Activated naive CD4-positive, alpha-beta T cell treated with anti-CD3 and anti-CD28 coated beads, Interleukin-2, amount 10 ng/mL, durations not matched to agents 7 days and 5 days (primary cell): Measurements from ENCODE around the gene PIAS3.
"Not testable (repeated sequence)": the region's sequence is repeated elsewhere in the genome, so short reads cannot be mapped to it uniquely, and the experiment has no call there.

ENCODE experiments used
- CTCF ChIA-PET: fragments of 350-600 bp; sonication (Branson Sonifier 250); formaldehyde crosslinking; loops from one replicate; lab custom pipeline; 2021; ENCODE audit warnings: antibody characterized with exemption; lab: Charles Lee
- DNase-seq: peaks from one replicate; pipeline ENCODE4 v3.0.0-alpha.2; 2020
- H3K27ac Mint-ChIP-seq: one replicate; pipeline ENCODE4 v1.8.0; 2021; ENCODE audit warnings: mild to moderate bottlenecking, moderate library complexity, mixed read lengths
- H3K27me3 Mint-ChIP-seq: one replicate; pipeline ENCODE4 v1.8.0; 2021; ENCODE audit warnings: mild to moderate bottlenecking, mixed read lengths
- H3K36me3 Mint-ChIP-seq: one replicate; pipeline ENCODE4 v1.8.0; 2021; ENCODE audit warnings: mixed read lengths
- H3K4me1 Mint-ChIP-seq: one replicate; pipeline ENCODE4 v1.8.0; 2021; ENCODE audit warnings: mixed read lengths
- H3K4me3 Mint-ChIP-seq: one replicate; pipeline ENCODE4 v1.8.0; 2021; ENCODE audit warnings: mild to moderate bottlenecking, moderate library complexity, mixed read lengths
- H3K9me3 Mint-ChIP-seq: one replicate; pipeline ENCODE4 v1.8.0; 2021; ENCODE audit warnings: mixed read lengths

PIAS3 gene

DNA sequence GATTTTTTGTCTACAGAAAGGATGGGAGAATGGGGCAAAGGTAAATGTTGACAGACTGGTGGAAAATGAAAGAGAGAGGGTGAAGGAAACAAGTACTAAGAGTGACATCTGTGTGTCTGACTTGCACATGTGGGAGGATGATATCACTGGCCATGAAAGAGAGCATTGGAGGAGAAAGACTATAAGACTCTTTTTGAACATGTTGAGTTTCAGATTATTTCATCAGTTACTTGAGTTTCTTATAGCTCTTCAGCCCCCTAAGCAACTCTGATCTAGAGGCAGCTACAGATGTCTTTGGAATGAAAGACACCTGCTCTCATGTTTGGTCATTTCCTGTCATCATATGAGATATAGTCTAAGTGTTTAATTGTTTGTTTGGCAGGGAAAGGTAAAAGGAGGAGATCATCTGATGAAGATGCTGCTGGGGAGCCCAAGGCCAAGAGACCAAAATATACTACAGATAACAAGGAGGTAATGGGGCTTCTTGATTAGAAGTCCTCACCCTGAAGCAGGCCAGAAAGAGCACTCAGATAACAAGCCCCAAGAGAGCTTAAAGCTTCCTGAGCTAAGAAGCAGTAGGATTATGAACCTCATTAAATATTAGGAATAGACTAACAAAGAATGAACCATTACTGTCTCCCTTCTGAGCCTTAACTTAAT lies 30.4 kb downstream of the PIAS3 start:
- peaks cover 35% of the 10 kb centered on the region for H3K4me1 Mint-ChIP-seq
- H3K9me3 Mint-ChIP-seq = no peaks in the 10 kb centered on the region
- peaks cover 56% of the 10 kb centered on the region for H3K36me3 Mint-ChIP-seq
- DNase-seq = no peak
- CTCF ChIA-PET = interaction anchor here (6.3 kb wide), 1 partner anchor 18 kb away, joined by 59 read pairs; the partner anchor contains the start of gene NUDT17
- no peak overlapping the region for H3K27ac Mint-ChIP-seq
- no peaks in the 10 kb centered on the region for H3K27me3 Mint-ChIP-seq
- H3K4me3 Mint-ChIP-seq = no peak overlapping the region

DNA sequence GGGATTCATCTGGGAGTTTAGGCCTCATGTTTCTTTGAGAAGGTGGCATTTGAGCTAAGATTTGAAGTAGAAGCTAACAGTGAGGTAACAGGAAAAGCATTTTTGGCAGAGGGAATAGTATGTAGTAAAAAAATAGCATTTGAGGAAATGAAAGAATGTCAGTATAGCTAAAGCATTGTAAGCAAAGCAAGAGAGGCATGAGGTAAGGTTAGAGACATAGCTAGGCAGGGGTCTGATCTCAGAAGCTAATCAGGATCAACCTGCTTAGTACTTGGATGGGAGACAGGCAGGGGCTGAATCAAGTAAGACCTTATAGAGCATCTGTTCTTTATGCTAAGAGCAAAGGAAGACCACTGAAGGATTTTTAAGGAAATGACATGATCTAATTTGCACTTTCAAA lies 30.9 kb downstream of the PIAS3 start:
- Mint-ChIP-seq H3K27me3 (no peaks in the 10 kb centered on the region), H3K9me3 (no peaks in the 10 kb centered on the region), H3K4me3 (no peak overlapping the region), H3K27ac (no peak overlapping the region), H3K4me1 (peaks cover 35% of the 10 kb centered on the region), H3K36me3 (peaks cover 51% of the 10 kb centered on the region)
- CTCF ChIA-PET = interaction anchor here (6.3 kb wide), 1 partner anchor 18 kb away, joined by 59 read pairs; the partner anchor contains the start of gene NUDT17
- DNase-seq = no peak

DNA sequence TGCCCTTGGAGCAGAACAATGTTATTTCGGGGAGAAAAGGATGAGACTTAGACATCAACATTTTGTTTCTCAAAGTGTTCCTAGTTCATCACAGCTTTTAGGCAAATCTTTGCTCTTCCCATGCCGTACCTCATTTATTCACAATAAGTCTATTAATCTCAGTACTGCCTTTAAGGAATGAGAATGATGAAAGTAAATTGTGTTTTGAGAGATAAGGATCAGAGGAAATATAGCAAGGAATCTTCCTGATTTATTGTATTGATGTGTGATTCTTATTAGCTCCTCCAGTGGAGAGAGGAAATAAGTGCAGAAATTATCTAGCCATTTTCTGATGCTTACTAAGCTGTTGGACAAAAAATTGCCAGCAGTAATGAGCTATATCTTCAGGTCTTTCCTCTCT lies 32.9 kb downstream of the PIAS3 start:
- DNase-seq = no peak
- Mint-ChIP-seq H3K36me3 (peaks cover 46% of the 10 kb centered on the region), H3K27me3 (no peaks in the 10 kb centered on the region), H3K27ac (no peak overlapping the region), H3K4me1 (peaks cover 38% of the 10 kb centered on the region), H3K9me3 (no peaks in the 10 kb centered on the region), H3K4me3 (peak overlapping the region; percentile 96)
- CTCF ChIA-PET = interaction anchor here (0.9 to 6.3 kb wide), 4 partner anchors 12 to 24 kb away, joined by 3 to 59 read pairs (median 4); partner anchors contain the start of gene NUDT17

DNA sequence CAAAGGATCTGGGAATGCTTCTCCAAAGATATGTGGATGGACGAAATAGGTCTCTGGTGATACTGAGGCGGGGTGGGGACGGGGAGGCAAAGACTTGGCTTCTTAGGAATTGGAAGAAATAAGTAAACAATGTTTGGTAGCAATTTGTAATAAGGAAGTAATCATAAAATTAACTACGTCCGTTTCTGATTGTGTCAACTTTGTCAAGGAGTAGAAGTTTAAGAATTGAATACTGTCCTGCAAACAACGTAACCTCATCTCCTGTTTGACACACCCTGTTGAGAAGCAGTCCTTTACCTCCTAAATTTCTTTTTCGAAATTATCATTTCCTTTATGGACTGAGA lies 34.4 kb downstream of the PIAS3 start:
- DNase-seq = no peak
- Mint-ChIP-seq H3K4me3 (peak overlapping the region; percentile 96), H3K4me1 (peaks cover 39% of the 10 kb centered on the region), H3K27ac (peak overlapping the region; percentile 96), H3K27me3 (no peaks in the 10 kb centered on the region), H3K36me3 (peaks cover 34% of the 10 kb centered on the region), H3K9me3 (no peaks in the 10 kb centered on the region)
- CTCF ChIA-PET = interaction anchor here (6.3 kb wide), 1 partner anchor 22 kb away, joined by 59 read pairs; the partner anchor contains the start of gene NUDT17

DNA sequence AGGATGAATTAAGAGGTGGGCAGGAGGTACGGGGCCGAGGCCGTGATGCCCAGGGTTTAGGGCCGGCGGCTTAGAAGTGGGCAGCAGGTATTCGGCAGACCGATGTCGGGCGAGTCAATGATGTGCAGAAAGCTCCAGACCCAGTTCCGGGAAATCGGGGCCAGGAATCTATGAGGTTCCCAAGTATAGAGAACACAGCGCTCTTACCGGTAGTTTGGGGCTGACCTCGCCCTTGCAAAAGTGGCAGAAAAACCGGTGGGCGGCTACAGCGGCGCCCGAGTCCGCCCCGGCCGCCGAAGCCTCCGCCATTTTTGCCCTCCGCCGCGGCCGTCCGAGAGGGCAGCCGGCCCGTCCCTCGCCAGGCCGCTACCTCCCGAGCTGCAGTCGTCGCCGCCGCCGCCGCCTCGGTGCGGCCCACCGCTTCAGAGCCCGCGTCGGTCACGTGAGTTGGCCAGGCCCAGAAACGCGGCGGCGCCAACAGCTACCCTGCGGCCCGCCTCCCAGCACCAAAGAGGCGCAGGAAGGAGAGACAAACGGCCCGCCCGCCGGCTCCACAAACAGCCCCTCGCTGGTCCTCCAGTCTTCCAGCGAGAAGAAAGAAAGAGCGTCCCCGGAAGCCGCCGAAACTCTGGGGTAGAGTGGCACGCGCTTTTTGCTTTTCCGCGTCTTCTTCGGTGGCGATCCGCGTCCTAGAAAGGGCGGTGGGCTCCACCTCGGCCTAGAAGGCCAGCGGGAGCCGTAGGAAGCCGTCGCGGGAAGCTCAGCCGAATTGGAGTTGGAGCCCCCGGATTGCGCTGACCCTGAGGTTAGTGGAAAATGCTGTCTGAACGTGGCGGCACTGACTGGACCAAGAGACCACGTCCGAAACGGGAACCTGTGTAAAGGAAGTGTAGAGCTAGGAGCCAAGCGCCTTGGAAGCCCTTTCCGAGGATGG lies 35.0 kb downstream of the PIAS3 start, which contains the start of the genes POLR3C and RNF115:
Gene POLR3C, plus strand, starts transcription at position 636 of the 934 bp plus-strand sequence. CDS start 1,577 bp downstream, outside the sequence.
Gene RNF115, minus strand, starts transcription at position 531 of the 934 bp plus-strand sequence. Its CDS starts 222 bp downstream, at position 309.
- H3K27me3 Mint-ChIP-seq = no peaks in the 10 kb centered on the region
- no peaks in the 10 kb centered on the region for H3K9me3 Mint-ChIP-seq
- peaks cover 32% of the 10 kb centered on the region for H3K36me3 Mint-ChIP-seq
- CTCF ChIA-PET = interaction anchor here (6.3 kb wide), 1 partner anchor 22 kb away, joined by 59 read pairs; the partner anchor contains the start of gene NUDT17
- peak within 1 kb of the TSS; percentile 96 for H3K4me3 Mint-ChIP-seq
- peaks cover 40% of the 10 kb centered on the region for H3K4me1 Mint-ChIP-seq
- peak; percentile 94 for DNase-seq
- H3K27ac Mint-ChIP-seq = peak within 1 kb of the TSS; percentile 96

DNA sequence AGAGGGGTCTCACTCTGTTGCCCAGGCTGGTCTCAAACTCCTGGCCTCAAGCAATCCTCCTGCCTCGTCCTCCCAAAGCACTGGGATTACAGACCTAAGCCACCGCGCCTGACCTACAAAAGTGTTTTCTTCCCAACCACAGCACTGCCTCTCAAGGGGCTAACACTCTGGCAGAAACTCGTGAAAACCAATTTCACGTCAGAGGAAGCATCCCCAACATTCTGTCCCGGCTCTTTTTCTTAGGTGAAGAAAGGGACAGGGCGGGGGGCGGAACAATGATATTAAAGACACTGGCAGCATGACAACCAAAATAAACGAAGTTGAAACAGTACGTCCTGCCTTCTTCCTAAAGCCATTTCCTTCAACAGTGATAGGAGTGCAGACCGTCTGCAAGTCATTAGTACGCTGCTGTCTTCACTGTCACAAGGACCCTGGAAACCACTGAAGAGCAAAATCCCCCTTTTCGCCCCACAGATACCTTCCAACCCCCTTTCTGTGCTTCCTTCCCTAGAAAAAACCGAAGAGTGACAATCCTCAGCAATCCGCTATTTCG lies 36.0 kb downstream of the PIAS3 start:
- peak overlapping the region; percentile 46 for H3K4me3 Mint-ChIP-seq
- H3K27ac Mint-ChIP-seq, H3K27me3 Mint-ChIP-seq, DNase-seq, H3K9me3 Mint-ChIP-seq, CTCF ChIA-PET: not testable (repeated sequence)
- peaks cover 23% of the 10 kb centered on the region for H3K36me3 Mint-ChIP-seq
- peaks cover 34% of the 10 kb centered on the region for H3K4me1 Mint-ChIP-seq

DNA sequence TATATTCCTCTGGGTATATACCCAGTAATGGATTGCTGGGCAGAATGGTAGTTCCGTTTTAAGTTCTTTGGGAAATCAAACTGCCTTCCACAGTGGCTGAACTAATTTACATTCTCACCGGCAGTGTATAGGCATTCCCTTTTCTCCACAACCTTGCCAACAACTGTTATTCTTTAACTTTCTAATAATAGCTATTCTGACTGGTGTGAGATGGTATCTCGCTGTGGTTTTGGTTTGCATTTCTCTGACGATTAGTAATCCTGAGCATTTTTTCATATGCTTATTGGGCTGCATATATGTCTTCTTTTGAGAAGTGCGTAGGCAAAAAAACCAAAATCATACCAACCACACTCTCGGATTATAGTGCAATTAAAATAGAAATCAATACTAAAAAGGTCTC lies 40.8 kb downstream of the PIAS3 start:
- not testable (repeated sequence) for DNase-seq

DNA sequence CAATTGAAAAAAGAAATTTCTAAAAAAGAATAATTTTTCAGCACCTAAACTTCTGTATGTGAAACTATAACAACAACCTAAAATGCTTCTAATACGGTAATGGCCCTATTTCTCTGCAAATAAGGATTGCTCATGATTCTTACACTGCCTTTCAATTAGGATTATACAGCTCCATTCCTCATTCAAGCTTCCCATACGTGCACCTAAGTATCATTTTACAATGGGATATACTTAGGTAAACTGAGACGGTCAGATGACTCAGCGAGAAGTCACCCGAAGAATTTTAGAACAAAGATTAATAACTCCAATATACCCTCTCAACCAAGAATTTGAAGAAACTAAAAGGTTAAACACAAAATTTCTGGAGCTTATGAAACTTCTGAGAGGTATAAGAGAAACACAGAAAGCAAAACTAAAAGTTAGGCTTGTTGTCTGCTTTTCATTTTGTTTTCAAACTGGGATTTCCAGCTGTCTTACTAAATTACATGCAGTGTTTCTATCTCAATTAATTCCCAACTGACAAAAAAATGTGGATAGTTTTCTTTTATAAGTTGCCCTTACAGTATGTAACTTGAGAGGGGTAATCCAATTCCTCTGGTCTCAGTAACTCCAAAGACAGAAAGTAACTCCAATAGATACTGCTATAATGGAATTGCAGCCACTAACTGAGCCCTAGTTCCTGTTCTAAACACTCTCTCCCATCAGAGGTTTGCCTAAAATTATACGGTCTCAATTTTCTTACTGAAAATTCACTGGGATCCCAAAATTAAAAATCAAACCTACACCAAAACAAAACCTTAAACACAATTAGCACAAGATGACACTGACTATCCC lies 45.7 kb downstream of the PIAS3 start:
- H3K27me3 Mint-ChIP-seq, DNase-seq, H3K27ac Mint-ChIP-seq, H3K9me3 Mint-ChIP-seq, H3K4me3 Mint-ChIP-seq, CTCF ChIA-PET, H3K36me3 Mint-ChIP-seq, H3K4me1 Mint-ChIP-seq: not testable (repeated sequence)

More for the DNA sequence above, 40.8 kb downstream of the PIAS3 start:
- H3K4me1 Mint-ChIP-seq, H3K27me3 Mint-ChIP-seq, H3K27ac Mint-ChIP-seq, H3K9me3 Mint-ChIP-seq, H3K4me3 Mint-ChIP-seq, H3K36me3 Mint-ChIP-seq, CTCF ChIA-PET: not testable (repeated sequence)

DNA sequence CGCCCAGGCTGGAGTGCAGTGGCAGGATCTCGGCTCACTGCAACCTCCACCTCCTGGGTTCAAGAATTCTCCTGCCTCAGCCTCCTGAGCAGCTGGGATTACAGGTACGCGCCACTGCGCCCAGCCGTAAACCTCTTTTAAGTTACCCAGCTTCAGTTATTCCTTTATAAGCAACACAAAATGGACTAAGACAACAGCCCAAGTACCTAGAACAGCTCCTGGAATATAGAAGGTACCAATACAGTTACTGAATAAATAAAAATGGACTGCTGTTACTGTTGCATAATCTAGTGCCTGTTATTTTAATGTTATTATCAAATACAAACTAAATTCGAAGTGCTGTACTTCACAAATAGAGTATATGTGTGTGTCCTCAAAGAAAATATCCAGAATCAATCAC lies 52.0 kb downstream of the PIAS3 start:
- Mint-ChIP-seq H3K36me3 (peaks cover 8% of the 10 kb centered on the region), H3K27ac (no peak overlapping the region), H3K4me1 (peaks cover 9% of the 10 kb centered on the region), H3K4me3 (no peak overlapping the region), H3K27me3 (no peaks in the 10 kb centered on the region), H3K9me3 (no peaks in the 10 kb centered on the region)
- no peak for DNase-seq
- CTCF ChIA-PET = no interaction called here

DNA sequence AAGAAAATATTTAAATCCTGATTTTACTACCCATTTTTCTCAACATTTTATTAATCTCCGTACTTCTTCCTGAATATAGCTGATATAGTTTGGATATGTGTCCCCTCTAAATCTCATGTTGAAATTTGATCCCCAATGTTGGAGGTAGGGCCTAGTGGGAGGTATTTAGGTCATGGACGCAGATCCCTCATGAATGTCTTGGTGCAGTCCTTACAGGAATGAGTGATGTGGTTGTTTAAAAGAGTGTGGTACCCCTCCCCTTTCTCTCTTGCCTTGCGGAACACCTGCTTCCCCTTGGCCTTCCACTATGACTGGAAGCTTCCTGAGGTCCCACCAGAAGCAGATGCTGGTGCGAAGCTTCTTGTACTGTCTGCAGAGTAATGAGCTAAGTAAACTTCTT lies 52.5 kb downstream of the PIAS3 start:
- peaks cover 11% of the 10 kb centered on the region for H3K4me1 Mint-ChIP-seq
- H3K36me3 Mint-ChIP-seq = peaks cover 8% of the 10 kb centered on the region
- no peaks in the 10 kb centered on the region for H3K9me3 Mint-ChIP-seq
- no peak overlapping the region for H3K4me3 Mint-ChIP-seq
- H3K27ac Mint-ChIP-seq = no peak overlapping the region
- no peak for DNase-seq
- no peaks in the 10 kb centered on the region for H3K27me3 Mint-ChIP-seq
- CTCF ChIA-PET = interaction anchor here (1.1 to 1.5 kb wide), 2 partner anchors 40 to 86 kb away, joined by 3 read pairs; no protein-coding TSS in a partner anchor

DNA sequence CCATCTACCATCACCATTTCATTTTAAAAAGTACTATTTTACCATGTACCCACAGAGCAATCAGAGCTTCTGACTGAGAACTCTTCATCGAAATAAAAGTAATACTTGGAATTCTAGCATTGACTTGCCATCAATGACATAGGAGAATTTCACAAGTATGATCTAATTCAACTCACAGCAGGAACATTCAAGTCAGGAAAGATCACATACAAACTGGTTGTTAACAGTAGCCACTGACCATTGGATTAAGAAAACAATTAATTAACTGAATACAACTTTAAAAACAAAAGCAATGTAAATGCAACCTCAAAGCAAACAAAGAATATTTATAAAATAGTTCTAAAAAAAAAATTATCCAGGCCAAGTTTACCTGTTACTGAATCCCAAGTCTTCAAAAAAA lies 53.8 kb downstream of the PIAS3 start:
- Mint-ChIP-seq H3K36me3 (peaks cover 14% of the 10 kb centered on the region), H3K27ac (no peak overlapping the region), H3K4me1 (peaks cover 11% of the 10 kb centered on the region), H3K27me3 (no peaks in the 10 kb centered on the region), H3K4me3 (no peak overlapping the region), H3K9me3 (no peaks in the 10 kb centered on the region)
- no peak for DNase-seq
- CTCF ChIA-PET = interaction anchor here (0.8 to 1.5 kb wide), 2 partner anchors 42 to 83 kb away, joined by 3 read pairs; no protein-coding TSS in a partner anchor

DNA sequence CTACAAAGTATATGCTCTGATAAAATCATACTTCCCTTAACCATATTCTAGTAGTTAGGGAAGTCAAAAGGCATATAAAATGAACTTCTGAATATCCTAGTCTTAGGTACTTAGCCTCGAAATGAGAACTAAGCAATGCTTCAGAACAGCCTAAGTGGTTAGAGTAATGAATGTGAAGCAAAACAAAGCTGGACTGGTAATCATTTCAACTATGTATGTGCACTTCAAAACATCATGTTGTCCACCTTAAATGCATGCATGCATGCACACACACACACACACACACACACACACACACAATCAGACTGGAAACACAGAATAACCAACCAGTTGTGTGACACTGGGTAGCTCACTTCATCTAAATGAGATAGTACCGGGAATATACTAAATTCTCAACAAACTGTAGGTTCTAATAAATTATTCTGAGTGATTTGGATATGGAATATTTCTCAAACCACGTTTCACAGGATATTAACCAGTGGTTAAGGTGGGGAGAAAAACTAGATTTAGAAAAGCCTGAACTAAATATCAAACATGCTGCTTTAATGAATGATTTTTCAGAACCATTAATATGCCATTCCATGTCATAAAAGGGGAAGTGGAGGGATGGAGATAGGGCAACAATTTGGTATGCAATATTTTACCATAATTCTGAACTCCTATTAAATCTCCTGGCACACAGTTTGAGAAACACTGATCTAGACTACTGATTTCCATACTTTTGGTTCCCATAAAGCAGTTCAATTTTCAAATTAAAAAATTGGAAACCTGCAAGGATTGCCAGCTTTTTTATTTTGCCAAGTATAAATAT lies 54.4 kb downstream of the PIAS3 start:
- Mint-ChIP-seq H3K4me1 (peaks cover 11% of the 10 kb centered on the region), H3K27me3 (no peaks in the 10 kb centered on the region), H3K27ac (no peak overlapping the region), H3K4me3 (no peak overlapping the region), H3K9me3 (peaks cover 3% of the 10 kb centered on the region), H3K36me3 (peaks cover 20% of the 10 kb centered on the region)
- DNase-seq = no peak
- CTCF ChIA-PET = no interaction called here

DNA sequence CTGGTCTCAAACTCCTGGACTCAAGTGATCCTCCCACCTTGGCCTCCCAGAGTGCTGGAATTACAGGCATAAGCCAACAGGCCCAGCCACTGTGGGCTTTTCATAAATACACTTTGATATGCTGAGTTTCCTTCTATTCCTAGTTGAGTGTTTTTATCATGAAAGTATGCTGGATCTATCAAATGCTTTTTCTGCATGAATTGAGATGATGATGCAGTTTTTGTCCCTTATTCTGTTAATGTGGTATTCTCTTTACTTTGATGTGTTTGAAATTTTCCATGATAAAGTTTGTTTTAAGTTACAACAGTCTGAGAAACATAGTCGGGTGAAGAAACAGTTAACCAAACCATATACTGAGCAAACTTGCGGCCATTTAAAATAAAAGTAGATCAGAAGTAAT lies 59.1 kb downstream of the PIAS3 start:
- H3K4me1 Mint-ChIP-seq = peaks cover 21% of the 10 kb centered on the region
- DNase-seq = no peak

More for the DNA sequence above, 59.1 kb downstream of the PIAS3 start:
- H3K36me3 Mint-ChIP-seq = peaks cover 45% of the 10 kb centered on the region
- no peaks in the 10 kb centered on the region for H3K27me3 Mint-ChIP-seq
- H3K9me3 Mint-ChIP-seq = peaks cover 31% of the 10 kb centered on the region
- H3K27ac Mint-ChIP-seq = no peak overlapping the region
- H3K4me3 Mint-ChIP-seq = no peak overlapping the region
- CTCF ChIA-PET = no interaction called here
